Effector memory CD8-positive, alpha-beta T cell (primary cell): ENCODE measurements around the gene MINPP1.

Source experiments
- ATAC-seq: fragments of 150-1000 bp; cut with Tn5 transposase; replicated peaks from 2 replicates; pipeline ENCODE4 v1.10.0; 2021; ENCODE audit warnings: mild to moderate bottlenecking, moderate library complexity
- DNase-seq, 3 experiments: peaks; one replicate each; pipeline ENCODE4 v3.0.0; 2021
- H3K27ac Mint-ChIP-seq, 2 donors: one replicate each; pipeline ENCODE4 v1.8.0; 2022; ENCODE audit warnings: mild to moderate bottlenecking in 2 of 2, mixed read lengths in 2 of 2, moderate library complexity in 2 of 2
- H3K27me3 Mint-ChIP-seq, 2 donors: one replicate each; pipeline ENCODE4 v1.8.0; 2022; ENCODE audit warnings: mixed read lengths in 2 of 2
- H3K36me3 Mint-ChIP-seq: one replicate; pipeline ENCODE4 v1.8.0; 2022; ENCODE audit warnings: mild to moderate bottlenecking, moderate library complexity, mixed read lengths; ENCODE audit not compliant: insufficient read depth
- H3K4me1 Mint-ChIP-seq, 2 donors: one replicate each; pipeline ENCODE4 v1.8.0; 2022; ENCODE audit warnings: low read depth in 2 of 2, mixed read lengths in 2 of 2
- H3K4me3 Mint-ChIP-seq, 2 donors: one replicate each; pipeline ENCODE4 v1.8.0; 2022; ENCODE audit warnings: mild to moderate bottlenecking in 2 of 2, mixed read lengths in 2 of 2, moderate library complexity in 2 of 2
- H3K9me3 Mint-ChIP-seq, 2 donors: one replicate each; pipeline ENCODE4 v1.8.0; 2022; ENCODE audit warnings: mixed read lengths in 2 of 2

MINPP1 gene

DNA sequence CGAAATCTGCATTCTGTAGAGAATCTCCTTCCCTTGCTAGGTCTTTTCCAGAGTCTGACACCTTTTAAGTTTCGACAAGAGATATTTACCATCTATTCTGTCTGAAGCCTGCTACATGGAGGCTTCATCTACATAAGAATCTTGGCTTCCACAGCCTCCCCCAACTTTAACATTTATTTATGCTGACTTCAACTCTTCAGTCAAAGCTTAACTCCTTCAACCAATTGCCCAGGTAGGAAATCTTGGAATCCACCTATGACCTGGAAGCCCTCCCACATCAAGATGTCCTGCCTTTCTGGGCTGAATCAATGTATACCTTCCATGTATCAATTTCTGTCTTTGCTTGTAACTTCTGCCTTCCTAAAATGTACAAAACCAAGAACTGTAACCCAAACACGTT lies 54.7 kb downstream of the MINPP1 start:
- H3K4me1 Mint-ChIP-seq: no peaks in the 10 kb centered on the region
- H3K9me3 Mint-ChIP-seq: peaks cover 4 to 5% of the 10 kb centered on the region in 2 donors
- no peaks in the 10 kb centered on the region for H3K36me3 Mint-ChIP-seq
- H3K27ac Mint-ChIP-seq: no peak overlapping the region
- no peak for DNase-seq
- no peak overlapping the region for H3K4me3 Mint-ChIP-seq
- no peak for ATAC-seq
- peaks cover 9 to 14% of the 10 kb centered on the region in 2 donors for H3K27me3 Mint-ChIP-seq

DNA sequence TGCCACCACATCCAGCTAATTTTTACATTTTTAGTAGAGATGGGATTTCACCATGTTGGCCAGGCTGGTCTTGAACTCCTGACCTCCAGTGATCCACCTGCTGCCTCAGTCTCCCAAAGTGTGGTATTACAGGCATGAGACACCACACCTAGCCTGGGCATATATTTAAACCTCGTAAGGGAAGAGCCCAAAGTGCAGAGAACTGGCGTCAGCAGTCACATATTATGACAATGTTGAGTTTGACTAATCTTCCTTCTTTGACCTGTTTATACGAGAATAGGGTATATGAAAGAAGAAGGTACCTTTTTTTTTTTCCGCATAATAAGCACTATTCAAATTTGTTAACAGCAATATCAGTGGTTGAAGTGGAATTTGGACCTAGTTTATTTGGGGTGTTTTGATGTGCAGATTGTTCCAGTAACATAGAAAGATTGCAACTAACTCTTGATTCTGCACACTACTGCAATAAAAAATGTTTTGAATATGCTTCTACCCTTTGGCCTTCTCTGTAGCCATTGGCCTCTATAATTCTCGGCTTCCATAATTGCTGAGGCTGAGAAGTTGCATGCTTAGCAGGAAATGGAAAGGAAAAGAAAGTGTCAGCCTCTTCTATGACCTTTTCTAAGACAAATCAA lies 55.9 kb downstream of the MINPP1 start:
- Mint-ChIP-seq H3K36me3 (no peaks in the 10 kb centered on the region), H3K4me1 (no peaks in the 10 kb centered on the region), H3K27me3 (peaks cover 17 to 18% of the 10 kb centered on the region in 2 donors), H3K27ac (no peak overlapping the region), H3K9me3 (peaks cover 8 to 13% of the 10 kb centered on the region in 2 donors), H3K4me3 (no peak overlapping the region)
- DNase-seq (no peak), ATAC-seq (no peak)

DNA sequence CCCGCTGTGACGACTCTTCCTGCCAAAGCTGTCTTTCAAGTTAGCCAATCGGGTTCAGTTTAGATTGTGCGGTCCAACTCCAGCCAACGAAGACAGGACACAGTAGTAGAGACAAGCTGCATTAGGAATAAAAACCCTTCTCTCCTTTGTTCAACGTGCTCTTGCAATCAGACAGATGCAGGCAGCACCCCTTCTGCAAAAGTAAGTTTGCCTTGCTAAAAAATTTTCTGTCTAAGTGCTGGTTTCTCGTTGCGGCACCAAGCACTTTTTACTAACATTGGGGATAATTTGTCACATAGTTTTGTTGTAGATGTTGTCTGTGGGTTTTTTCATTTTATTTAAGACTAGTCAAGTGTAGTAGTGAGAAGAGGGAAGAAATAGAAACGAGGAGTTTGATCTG lies 58.1 kb downstream of the MINPP1 start:
- ATAC-seq (no peak), DNase-seq (no peak)
- no peaks in the 10 kb centered on the region for H3K4me1 Mint-ChIP-seq
- peaks cover 28 to 38% of the 10 kb centered on the region in 2 donors for H3K27me3 Mint-ChIP-seq
- H3K9me3 Mint-ChIP-seq: peaks cover 10 to 17% of the 10 kb centered on the region in 2 donors
- H3K4me3 Mint-ChIP-seq: no peak overlapping the region
- H3K27ac Mint-ChIP-seq: no peak overlapping the region
- H3K36me3 Mint-ChIP-seq: no peaks in the 10 kb centered on the region

DNA sequence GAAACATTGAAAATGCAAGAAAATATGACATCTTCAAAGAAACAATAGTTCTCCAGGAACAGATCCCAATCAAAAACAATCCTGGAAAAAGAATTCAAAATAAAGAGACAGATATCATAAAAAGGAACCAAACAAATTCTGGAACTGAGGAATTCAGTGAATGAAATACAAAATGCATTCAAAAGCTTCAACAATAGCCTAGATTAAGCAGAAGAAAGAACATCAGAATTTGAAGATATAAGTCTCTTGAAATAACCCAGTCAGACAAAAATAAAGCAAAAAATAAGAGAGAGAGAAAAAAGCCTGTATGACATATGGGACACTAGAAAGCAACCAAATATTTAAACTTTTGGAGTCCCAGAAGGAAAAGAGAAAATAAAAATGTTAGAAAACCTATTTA lies 60.3 kb downstream of the MINPP1 start:
- no peak for DNase-seq
- Mint-ChIP-seq H3K36me3 (no peaks in the 10 kb centered on the region), H3K4me3 (no peak overlapping the region), H3K27me3 (peaks cover 48 to 55% of the 10 kb centered on the region in 2 donors), H3K4me1 (no peaks in the 10 kb centered on the region), H3K27ac (no peak overlapping the region), H3K9me3 (peaks cover 10 to 17% of the 10 kb centered on the region in 2 donors)
- ATAC-seq: no peak

DNA sequence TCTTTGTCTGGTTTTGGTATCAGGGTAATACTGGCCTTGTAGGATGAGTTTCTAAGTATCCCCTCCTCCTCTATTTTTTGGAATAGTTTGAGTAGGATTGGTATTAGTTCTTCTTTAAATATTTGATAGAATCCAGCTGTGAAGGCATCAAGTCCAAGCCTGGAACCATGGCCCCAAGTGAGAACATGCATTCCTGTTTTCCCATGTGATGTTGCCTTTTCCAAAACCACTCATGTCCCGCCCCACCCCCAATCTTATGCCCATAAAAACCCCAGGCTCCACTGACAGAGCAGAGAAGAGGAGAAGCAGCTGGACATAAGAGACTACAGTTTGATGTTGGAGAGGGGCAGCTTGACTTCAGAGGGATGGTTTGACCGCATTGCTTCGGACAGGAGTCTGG lies 71.2 kb downstream of the MINPP1 start:
- no peak for DNase-seq
- Mint-ChIP-seq H3K4me3 (no peak overlapping the region), H3K4me1 (no peaks in the 10 kb centered on the region), H3K9me3 (no peaks in the 10 kb centered on the region), H3K36me3 (no peaks in the 10 kb centered on the region), H3K27ac (no peak overlapping the region), H3K27me3 (peaks cover 37 to 55% of the 10 kb centered on the region in 2 donors)
- ATAC-seq: no peak

DNA sequence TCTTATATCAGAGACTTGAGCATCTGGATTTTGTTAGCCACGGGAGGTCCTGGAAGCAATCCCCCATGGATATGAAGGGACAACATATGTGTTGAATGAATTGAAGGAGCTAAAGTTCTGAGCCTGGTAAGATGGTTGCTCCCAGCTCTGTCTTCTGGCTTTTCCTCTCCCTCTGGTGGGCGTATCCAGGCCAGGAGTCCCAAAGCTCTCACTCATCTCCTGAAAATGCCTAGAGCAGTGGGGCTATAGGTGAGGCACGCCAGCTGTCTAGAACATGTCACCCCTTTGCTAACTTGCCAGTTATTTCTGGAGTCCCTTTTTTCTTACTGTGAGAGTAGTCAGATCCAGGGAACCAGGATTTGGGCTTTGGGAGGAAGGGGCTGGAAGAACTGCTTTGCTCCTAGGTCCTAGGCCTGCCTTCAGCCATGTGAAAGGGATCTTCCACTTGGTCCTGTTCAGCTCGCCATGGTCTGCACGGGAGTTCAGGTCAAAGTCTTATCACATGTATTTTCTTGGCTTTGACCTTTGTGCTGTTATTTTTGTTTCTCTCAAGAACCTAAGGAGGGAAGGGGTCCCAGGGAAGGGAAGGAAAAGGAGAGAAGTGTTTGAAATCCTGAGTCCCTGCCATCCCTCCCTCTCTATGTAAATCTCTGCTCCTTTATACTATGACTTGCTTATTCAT lies 73.6 kb downstream of the MINPP1 start:
- H3K4me1 Mint-ChIP-seq: no peaks in the 10 kb centered on the region
- no peak overlapping the region for H3K27ac Mint-ChIP-seq
- ATAC-seq: no peak
- peaks cover 43 to 54% of the 10 kb centered on the region in 2 donors for H3K27me3 Mint-ChIP-seq
- no peaks in the 10 kb centered on the region for H3K9me3 Mint-ChIP-seq
- no peak overlapping the region for H3K4me3 Mint-ChIP-seq
- no peak for DNase-seq
- no peaks in the 10 kb centered on the region for H3K36me3 Mint-ChIP-seq

DNA sequence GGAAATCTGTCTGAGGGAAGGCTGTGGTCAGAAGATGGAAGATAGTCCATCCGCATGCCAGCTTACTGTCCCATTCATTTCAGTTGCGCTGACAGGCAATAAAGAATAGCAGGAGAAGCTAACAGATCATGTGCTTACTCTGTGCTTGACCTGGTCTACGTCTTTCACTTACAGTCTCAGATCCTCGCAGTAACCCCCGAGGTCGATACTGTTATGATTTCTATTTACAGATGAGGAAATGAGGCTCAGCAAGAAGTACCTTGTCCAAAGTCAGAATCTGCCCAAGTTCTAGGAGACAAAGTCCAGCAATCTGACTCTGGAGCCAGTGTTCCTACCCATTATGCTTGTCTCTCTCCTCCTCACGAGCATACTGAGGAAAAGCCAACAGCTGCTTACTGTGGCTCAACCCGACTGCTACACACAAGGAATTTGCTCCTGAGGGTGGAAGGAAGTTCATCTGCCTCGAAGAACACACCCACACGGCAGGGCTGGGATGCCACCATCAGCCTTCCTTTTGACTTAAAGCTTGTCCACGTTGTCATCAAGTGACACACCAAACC lies 74.2 kb downstream of the MINPP1 start:
- Mint-ChIP-seq H3K4me3 (no peak overlapping the region), H3K36me3 (no peaks in the 10 kb centered on the region), H3K27me3 (peaks cover 44 to 56% of the 10 kb centered on the region in 2 donors), H3K27ac (no peak overlapping the region), H3K9me3 (no peaks in the 10 kb centered on the region), H3K4me1 (no peaks in the 10 kb centered on the region)
- ATAC-seq (no peak), DNase-seq (no peak)

DNA sequence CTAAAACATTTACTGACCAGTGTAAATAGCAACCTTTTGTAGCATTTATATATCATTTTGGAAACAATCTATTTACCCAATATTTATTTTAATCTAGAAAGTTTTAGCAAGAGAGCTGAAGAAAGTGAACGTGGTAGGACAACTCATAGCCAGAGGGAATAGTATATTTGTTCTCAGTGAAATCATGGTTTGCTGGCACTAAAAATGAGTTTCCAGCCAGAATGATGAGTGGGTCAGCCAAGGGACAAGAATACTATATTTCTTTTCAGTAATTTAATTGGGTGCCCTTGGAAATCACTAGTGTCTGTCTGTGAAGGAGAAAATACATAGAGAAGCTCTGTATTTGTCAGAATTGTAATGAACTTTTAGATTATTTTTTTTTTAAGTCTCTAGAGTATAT lies 74.9 kb downstream of the MINPP1 start:
- Mint-ChIP-seq H3K9me3 (no peaks in the 10 kb centered on the region), H3K4me1 (no peaks in the 10 kb centered on the region), H3K36me3 (no peaks in the 10 kb centered on the region), H3K4me3 (no peak overlapping the region), H3K27ac (no peak overlapping the region), H3K27me3 (peaks cover 49 to 62% of the 10 kb centered on the region in 2 donors)
- DNase-seq (no peak), ATAC-seq (no peak)

DNA sequence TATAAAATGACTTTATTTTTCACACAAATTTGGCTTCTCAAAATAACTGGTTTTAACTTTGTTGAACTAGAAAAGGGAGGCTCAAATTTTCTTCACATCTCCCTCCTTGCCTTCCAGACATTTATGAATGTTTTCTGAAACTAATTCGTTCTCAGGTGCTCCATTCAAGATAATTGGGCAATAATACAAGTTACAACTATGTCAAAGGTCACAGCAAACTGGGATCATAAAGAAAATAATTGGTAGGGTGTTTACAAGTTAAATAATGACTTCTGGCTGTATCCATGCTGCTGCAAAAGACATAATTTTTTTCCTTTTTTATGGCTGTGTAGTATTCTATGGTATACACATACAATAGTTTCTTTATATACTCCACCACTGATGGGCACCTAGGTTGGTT lies 75.3 kb downstream of the MINPP1 start:
- DNase-seq (no peak), ATAC-seq (no peak)

DNA sequence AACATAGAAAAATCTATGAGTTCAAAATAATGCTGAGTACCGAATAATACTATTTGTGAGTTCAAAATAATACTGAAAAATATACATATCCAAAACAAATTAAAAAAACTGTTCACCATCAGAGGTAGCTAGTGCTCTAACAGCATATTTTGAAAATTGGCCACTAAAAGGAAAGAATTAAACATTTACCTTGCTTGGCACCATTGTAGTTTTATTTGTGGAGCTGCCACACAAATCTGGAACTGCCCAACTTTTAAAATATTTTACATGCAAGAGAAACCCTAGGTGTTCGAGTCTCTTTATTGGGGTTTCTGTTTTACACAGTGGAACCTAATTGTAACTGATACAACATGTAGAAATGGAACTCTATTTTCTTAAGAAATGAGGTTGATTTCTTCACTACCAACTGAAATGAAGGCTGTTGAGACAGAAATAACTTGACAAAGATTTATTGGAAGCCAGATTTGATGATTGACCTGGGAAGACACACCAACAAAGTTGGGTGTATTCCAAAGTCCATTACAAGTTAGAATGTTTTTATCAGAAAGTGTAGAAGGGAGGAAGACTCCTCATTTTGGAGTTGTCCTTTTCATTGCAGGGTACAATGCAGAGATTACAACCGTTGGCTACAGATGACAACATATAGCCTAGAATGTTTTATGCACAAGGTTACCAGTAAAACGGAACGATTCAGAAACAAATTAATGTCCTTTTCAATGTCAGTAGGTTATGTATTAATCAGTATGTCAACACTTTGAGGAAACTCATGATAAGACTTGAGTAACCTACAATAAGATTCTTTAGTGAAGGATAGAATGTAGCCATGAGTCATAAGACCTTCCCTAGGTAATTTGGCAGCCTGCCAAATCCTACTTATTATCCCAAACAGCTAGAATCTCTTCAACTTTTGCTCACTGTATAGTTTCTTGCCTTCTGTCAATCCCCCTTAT lies 81.1 kb downstream of the MINPP1 start:
- H3K4me1 Mint-ChIP-seq: no peaks in the 10 kb centered on the region
- H3K27me3 Mint-ChIP-seq: peaks cover 24% of the 10 kb centered on the region in 2 donors
- H3K27ac Mint-ChIP-seq: no peak overlapping the region
- ATAC-seq (no peak), DNase-seq (no peak)
- no peaks in the 10 kb centered on the region for H3K36me3 Mint-ChIP-seq
- no peak overlapping the region for H3K4me3 Mint-ChIP-seq
- no peaks in the 10 kb centered on the region for H3K9me3 Mint-ChIP-seq

More for the DNA sequence above, 75.3 kb downstream of the MINPP1 start:
- no peaks in the 10 kb centered on the region for H3K4me1 Mint-ChIP-seq
- H3K27ac Mint-ChIP-seq: no peak overlapping the region
- H3K4me3 Mint-ChIP-seq: no peak overlapping the region
- H3K27me3 Mint-ChIP-seq: peaks cover 49 to 60% of the 10 kb centered on the region in 2 donors
- H3K9me3 Mint-ChIP-seq: no peaks in the 10 kb centered on the region
- no peaks in the 10 kb centered on the region for H3K36me3 Mint-ChIP-seq

DNA sequence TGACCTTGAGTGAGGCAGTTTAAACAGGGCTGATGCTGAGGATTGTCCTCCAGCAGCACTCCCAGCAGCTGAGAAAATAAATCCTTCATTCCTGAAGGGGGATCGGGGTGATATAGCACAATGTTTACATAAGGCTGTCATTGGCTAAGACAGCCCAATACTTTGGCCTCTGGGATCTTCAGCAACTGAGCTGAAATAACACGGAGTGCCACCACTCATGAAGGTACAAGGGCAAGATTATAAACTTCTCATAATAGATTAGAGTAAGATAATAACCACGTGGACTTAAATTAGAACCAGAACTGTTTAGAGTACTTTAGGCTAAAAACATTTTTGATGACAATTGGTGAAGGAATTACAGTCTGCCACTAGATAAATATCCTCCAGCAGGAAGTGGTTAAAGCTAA lies 85.0 kb downstream of the MINPP1 start:
- Mint-ChIP-seq H3K27me3 (no peaks in the 10 kb centered on the region), H3K4me3 (no peak overlapping the region), H3K9me3 (no peaks in the 10 kb centered on the region), H3K4me1 (no peaks in the 10 kb centered on the region), H3K36me3 (no peaks in the 10 kb centered on the region), H3K27ac (no peak overlapping the region)
- ATAC-seq (no peak), DNase-seq (no peak)

DNA sequence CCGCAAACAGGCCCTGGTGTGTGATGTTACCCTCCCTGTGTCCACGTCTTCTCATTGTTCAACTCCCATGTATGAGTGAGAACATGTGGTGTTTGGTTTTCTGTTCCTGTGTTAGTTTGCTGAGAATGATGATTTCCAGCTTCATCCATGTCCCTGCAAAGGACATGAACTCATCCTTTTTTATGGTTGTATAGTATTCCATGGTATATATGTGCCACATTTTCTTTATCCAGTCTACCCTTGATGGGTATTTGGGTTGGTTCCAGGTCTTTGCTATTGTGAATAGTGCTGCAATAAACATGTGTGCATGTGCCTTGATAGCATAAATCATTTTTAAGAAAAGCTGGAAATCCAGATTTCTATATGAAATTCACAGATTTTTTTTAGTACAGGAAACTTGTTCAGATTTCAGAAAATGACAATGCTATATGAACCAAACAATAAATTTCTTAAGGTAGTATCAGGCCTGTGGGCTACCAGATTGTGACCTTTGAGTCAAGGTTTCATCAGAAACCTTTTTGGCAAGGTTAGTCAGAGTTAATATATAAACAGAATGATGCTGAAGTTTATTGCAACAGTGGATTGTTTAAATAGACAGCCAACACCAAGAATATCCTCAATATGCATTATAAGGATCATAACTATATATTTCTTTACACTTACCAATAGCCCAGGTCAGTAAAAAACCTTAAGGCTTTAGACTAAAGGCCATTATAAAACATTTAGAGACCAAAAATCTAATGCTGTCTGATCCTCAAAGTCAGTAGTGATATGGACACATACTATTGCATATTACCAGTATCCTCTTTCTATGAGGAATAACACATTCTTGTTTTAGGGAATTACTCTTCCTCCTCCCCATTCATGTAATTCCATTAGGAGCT lies 86.3 kb downstream of the MINPP1 start:
- no peak for DNase-seq
- H3K27me3 Mint-ChIP-seq: peaks cover 0 to 7% of the 10 kb centered on the region in 2 donors
- H3K4me1 Mint-ChIP-seq: no peaks in the 10 kb centered on the region
- H3K4me3 Mint-ChIP-seq: no peak overlapping the region
- no peaks in the 10 kb centered on the region for H3K36me3 Mint-ChIP-seq
- ATAC-seq: no peak
- no peaks in the 10 kb centered on the region for H3K9me3 Mint-ChIP-seq
- H3K27ac Mint-ChIP-seq: no peak overlapping the region

DNA sequence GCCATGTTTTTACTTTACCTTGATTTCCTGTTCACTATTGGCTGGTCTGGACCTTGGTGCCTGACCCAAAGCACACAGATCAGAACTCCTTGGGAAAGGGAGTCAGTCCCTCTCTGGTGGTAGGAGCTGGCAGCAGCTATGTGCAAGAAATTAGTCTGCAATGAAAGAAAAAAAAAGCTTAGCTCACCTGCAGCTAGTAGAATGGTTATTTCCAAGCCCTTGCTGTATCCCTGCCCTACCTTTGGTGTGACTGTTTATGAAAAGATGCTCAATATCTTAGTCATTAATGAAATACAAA lies 86.8 kb downstream of the MINPP1 start:
- DNase-seq (no peak), ATAC-seq (no peak)
- H3K4me3 Mint-ChIP-seq: no peak overlapping the region
- no peaks in the 10 kb centered on the region for H3K4me1 Mint-ChIP-seq
- peaks cover 0 to 7% of the 10 kb centered on the region in 2 donors for H3K27me3 Mint-ChIP-seq
- no peaks in the 10 kb centered on the region for H3K9me3 Mint-ChIP-seq
- H3K36me3 Mint-ChIP-seq: no peaks in the 10 kb centered on the region
- no peak overlapping the region for H3K27ac Mint-ChIP-seq
